NOMO-1 treated with DMSO at 0.1 percent for 48 hours (cell line): Measurements from ENCODE around the gene ST6GALNAC4.

ENCODE experiments used
- DNase-seq: peaks from one replicate; lab custom pipeline; 2025; ENCODE audit not compliant: unreplicated experiment; lab: John Stamatoyannopoulos, UW

ST6GALNAC4 gene

DNA sequence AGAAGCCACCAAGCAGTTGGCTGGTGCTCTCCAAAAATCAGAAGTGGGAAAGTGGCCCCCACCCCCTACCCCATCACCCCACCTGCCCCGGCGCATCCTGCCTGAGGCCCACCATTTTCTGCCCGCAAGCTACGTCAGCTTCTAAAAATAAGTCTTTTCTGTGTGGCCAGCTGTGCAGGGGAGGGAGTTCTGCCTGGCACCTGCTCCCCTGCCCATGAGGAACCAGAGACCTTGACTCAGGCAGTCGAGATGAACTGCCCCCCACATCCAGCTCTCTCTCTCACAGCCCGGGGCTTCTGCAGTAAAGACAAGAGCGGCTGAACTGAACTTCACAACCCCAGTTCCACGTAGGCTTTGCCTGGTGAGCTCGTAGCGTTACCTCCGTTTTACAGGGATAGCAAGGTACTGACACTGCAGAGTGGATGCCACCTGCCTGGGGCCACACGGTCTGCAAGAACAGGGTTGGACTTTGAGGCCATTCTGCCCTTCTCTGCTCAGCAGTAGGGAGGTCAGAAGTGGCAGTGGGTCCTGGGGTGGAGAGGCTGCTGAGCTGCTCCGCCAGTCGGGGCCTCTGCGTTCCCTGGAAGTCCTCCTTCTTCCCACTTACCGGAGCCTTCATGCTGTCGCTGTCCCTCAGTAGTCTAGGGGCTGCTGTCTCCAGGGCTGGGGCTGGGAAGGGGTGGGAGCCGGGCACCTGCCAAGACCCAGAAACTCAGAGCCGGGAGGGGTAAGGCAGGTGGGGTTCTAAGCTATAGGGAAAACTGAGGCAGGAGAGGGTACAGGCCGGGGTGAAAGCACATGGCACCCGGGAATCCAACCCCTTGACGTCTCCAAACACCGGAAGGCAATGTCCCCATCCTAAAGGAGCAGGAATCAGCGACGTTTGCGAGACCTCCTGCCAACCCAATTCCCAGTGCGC lies 781 bp downstream of the ST6GALNAC4 start:
- DNase-seq, result no peak

GRCh38 chr9:127915325-127915752 lies 1.5 kb downstream of the ST6GALNAC4 start:
- DNase-seq, result no peak

DNA sequence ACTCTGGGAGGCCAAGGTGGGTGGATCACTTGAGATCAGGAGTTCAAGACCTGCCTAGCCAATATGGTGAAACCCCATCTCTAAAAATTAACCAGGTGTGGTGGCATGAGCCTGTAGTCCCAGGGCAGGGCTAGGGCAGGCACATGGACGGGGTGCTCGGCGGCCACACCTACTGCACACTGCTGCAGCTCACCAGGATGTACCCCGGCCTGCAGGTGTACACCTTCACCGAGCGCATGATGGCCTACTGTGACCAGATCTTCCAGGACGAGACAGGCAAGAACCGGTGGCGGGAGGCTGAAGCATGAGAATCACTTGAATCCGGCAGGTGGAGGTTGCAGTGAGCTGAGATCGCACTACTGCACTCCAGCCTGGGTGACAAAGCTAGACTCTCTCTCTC lies 3.2 kb downstream of the ST6GALNAC4 start:
- DNase-seq, result no peak

DNA sequence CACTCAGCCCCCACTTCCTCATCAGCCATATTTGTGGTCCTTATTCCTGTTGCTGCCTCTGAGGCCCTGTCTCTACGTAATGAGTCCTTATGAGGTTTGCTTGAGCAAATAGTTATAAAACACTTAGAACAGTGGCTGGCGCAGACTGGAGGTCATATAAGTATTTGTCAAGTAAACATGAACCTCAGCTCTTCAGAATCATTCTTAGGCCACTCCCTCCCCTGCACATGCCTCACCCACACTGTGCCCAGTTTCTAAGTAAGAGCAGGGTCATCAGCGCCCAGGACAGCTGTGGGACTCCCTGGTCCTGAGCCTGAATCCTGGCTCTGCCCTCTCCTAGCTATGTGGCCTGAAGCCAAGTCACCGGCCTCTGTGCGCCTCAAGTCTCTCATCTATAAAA lies 4.0 kb downstream of the ST6GALNAC4 start:
- no peak for DNase-seq

- DNase-seq, result no peak
Observed at GRCh38 chr9:127912296-127912695, 4.5 kb downstream of the ST6GALNAC4 start.

DNA sequence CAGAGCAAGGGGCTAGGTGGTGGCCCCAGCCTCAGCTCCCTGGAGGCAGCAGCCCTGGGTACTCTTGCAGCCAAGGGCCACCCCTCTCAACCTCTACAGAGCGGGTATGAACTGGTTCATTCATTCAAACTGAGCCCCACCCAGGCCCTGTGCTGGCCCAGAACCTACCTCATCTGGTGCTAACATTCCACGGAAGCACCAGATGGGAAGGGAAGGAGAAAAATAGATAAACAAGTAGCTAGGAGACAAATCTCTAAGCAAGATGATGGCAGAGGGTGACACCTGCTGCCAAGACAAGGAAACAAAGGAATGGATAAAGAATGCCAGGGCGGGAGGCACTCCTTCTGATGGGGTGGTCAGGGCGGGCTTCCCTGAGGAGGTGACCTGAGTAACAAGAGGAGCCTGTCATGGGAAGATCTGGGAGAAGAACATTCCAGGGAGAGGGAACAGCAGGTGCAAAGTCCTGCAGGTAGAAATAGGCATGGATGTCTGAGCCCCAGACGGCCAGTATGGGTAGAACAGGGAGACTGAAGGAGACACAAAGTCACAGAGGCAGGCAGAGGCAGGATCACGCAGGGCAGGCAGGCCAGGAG lies 6.1 kb downstream of the ST6GALNAC4 start:
- DNase-seq, result no peak

DNA sequence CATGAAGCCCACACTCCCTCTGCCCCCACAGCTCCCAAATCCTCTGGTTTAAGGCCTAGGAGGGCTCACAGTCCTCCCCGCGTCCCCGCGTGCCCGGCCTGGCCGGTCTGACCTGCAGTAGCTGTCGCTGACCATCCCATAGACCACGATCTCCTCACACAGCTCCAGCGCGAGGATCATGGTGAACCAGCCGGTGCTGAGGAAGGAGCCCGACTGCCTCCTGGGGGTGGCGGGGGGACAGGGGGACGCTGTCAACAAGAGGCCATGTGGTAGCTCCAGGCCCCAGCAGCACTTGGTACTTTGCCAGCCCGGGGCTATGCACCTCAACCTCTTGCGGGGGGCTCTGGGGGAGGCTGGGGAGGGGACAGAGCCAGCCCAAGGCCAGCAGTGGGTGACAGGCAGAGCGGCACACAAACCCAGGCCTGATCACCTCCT lies 7.0 kb downstream of the ST6GALNAC4 start:
- no peak for DNase-seq

- DNase-seq, result no peak
Observed at GRCh38 chr9:127908660-127908926, 8.2 kb downstream of the ST6GALNAC4 start.

DNA sequence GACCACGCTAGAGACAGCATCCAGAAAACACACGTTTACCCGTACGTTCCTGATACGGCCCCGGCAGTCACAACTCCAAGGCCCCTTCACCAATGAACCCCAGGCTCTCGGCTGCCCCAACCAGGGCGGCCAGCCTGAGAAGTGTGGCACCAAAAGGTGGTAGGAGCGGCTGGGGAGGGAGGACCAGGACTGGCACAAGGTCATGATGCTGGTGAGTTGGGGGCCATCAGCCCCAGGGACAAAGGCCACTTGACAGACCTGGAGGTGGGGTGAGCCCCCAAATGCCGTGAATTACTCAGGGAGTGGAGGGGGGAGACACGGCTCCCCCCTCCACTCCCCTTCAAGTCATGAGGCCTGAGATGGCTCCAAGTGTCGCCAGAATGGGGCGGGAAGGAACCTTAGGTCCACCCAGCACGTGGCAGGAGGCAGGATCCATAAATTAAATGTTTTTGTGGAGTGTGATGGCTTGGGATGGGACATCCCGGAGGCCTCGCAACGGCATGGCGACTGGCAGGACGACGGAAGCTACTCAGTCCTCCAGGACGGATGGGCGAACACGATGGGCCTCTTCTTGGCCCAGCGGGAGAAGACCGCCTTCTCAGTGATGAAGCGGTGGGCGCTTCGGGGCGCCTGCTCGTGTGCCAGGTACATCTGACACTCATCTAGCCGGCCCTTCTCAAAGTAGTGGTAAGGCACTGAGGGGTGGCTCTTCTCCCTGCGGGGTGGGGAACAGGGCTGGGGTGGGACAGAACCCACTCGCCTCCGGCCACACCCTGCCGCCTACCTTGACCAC lies 8.8 kb downstream of the ST6GALNAC4 start:
- no peak for DNase-seq

- DNase-seq, result no peak
Observed at GRCh38 chr9:127905788-127906191, 11.1 kb downstream of the ST6GALNAC4 start.

DNA sequence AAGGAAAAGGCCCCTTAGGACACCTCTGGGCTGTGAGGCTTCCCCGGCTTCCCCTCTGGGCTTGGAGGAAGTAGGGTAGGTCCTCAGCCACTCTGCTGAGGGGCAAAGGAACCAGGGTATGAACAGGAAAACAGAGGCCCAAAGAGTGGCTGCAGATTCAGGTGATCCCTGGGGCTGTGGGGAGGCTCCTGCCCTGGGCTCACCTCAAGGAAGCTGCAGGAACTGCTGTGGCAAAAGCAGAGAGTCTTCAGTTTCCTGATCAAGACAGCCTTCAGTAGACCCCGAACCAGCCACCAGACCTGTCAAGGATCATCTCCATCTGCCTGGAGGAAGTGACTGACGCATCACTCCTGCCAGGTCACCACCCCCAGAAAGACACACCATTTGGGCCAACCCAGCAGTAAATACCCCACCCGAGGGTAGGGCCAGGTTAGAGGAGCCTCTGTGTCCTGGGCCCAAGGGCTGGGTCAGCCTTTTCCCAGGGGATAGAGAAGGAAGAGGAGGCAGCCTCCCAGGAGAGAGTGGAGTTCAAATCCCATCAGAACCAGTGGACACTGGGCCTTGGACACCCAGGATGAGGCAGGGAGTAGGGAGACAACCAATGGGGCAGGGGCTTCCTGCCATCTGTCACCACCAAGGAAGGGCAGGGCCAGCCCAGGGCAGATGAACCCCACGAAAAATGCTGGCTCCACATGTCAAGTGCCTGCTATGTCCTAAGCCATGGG lies 11.7 kb downstream of the ST6GALNAC4 start:
- no peak for DNase-seq

DNA sequence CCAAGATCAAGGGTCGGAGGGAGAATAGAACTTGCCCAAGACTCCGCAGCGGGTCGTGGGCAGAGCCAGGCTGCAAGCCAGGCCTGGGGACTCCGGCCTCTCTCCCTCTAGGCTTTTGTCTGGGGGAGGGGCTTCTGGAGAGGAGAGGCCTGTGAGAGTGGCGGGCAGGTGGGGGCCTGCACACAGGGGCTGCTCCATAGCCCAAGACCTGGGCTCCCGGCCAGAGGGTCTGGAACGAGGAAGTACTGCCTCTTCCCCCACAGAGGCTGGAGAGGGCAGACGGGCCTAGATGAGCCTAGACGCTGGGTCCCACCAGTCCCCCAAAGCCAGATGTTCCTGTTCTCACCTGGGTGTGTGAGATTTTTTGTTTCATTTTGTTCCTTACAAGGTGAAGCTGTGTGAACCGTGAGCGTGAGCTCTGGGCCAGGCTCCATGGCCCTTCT lies 12.3 kb downstream of the ST6GALNAC4 start:
- DNase-seq, result no peak

GRCh38 chr9:127903557-127904475 lies 13.0 kb downstream of the ST6GALNAC4 start:
- DNase-seq, result peak; percentile 64

DNA sequence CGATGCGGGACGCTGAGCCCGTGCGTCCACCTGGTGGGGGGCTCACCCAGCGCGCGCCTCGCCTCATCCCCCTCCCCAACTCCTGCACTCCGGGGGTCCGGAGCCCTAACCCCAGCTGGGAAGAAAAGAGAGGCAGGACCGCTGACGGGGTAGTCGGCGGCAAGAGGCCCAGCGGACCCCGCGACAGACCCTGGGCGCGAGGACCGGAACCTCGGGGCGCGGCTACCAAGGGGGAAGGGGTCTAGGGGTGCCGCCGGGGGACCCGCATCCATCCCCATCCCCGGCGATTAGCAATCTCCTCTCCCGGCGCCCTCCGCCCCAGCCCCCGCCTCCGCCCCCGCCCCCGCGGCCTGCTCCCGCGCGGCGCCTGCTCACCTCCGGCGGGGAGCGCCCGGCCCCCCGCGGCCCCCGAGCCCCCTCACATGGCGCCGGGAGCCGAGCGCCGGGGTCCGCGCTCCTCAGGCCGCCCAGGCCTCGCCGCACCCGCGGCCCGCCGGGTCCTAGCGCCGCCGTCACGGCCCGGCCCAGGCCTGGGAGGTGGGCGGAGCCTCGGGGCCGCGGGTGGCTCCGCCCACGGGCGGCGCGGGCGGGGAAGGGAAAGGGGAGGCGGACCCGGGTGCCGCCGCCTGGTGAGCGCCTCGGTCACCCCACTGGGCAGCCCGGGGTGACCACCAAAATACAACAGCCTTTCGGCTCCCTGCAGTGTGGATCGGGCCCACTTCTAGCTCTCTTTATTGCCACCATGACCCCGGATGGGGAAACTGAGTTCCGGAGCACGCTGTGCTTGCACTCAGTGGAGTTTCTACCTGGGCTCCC lies 17.5 kb downstream of the ST6GALNAC4 start, which contains the start of gene ST6GALNAC6:
Gene ST6GALNAC6 (minus strand): TSS at position 476 of the 816 bp plus-strand sequence. CDS start 1,622 bp downstream, outside the sequence.
- DNase-seq, result peak; percentile 34

- DNase-seq, result no peak
Observed at GRCh38 chr9:127898433-127899127, 18.3 kb downstream of the ST6GALNAC4 start.

- DNase-seq, result peak; percentile 74
Observed at GRCh38 chr9:127897193-127897692, 19.6 kb downstream of the ST6GALNAC4 start.

GRCh38 chr9:127896395-127897192 lies 20.2 kb downstream of the ST6GALNAC4 start:
- DNase-seq, result no peak
